Caki2 (cell line): ENCODE measurements around the gene TTN. TPM values are rescaled to one million over a fixed set of nuclear protein-coding genes. Genes with fewer than 3 reads are reported as not detected.
"Not testable (repeated sequence)": the region's sequence is repeated elsewhere in the genome, so short reads cannot be mapped to it uniquely, and the experiment has no call there.

Experiments used
- DNase-seq: peaks from one replicate; pipeline ENCODE4 v3.0.0-alpha.2; 2015; ENCODE audit warnings: low read depth
- in situ Hi-C: cut with HindIII; loops from 2 replicates; pipeline ENCODE4 v1.10.0; 2016; ENCODE audit warnings: low sequenced_read_pairs, low pct_unique_long_range_greater_than_20kb, mixed read lengths
- total RNA-seq: library from RNA; depleted of rRNA; stranded (reverse); fragments of >200 nt; shearing (Covaris generic); gene quantifications from 2 replicates; pipeline ENCODE4 v1.2.3, GENCODE V29; 2014; ENCODE audit warnings: low replicate concordance

Gene TTN
- total RNA-seq, 1 experiment from 2014 or later, result under 0.01 TPM

GRCh38 chr2:178525460-178525859 lies 281.8 kb downstream of the TTN start:
- in situ Hi-C loops, DNase-seq: not testable (repeated sequence)

GRCh38 chr2:178525010-178525409 lies 282.2 kb downstream of the TTN start:
- in situ Hi-C loops, DNase-seq: not testable (repeated sequence)

GRCh38 chr2:178523596-178524134 lies 283.6 kb downstream of the TTN start:
- no peak for DNase-seq
- in situ Hi-C loops, result no loop called here

- DNase-seq, result no peak
- in situ Hi-C loops, result no loop called here
Observed at GRCh38 chr2:178522950-178523595, 284.1 kb downstream of the TTN start.

GRCh38 chr2:178521304-178522150 lies 285.7 kb downstream of the TTN start:
- no peak for DNase-seq
- in situ Hi-C loops, result no loop called here

GRCh38 chr2:178517496-178517895 lies 289.7 kb downstream of the TTN start:
- DNase-seq, result no peak
- in situ Hi-C loops, result no loop called here

- in situ Hi-C loops, result no loop called here
- peak; percentile 73 for DNase-seq
Observed at GRCh38 chr2:178514664-178515063, 292.6 kb downstream of the TTN start.

GRCh38 chr2:178513876-178514275 lies 293.3 kb downstream of the TTN start:
- in situ Hi-C loops, result no loop called here
- DNase-seq, result no peak

- in situ Hi-C loops, result no loop called here
- DNase-seq, result peak; percentile 59
Observed at GRCh38 chr2:178512484-178512883, 294.7 kb downstream of the TTN start.

- DNase-seq, result no peak
- in situ Hi-C loops, result no loop called here
Observed at GRCh38 chr2:178510384-178510783, 296.8 kb downstream of the TTN start.

- DNase-seq, result no peak
- in situ Hi-C loops, result no loop called here
Observed at GRCh38 chr2:178508646-178509045, 298.6 kb downstream of the TTN start.

- in situ Hi-C loops, result no loop called here
- no peak for DNase-seq
Observed at GRCh38 chr2:178506949-178507348, 300.3 kb downstream of the TTN start.

GRCh38 chr2:178506524-178506923 lies 300.7 kb downstream of the TTN start:
- no peak for DNase-seq

GRCh38 chr2:178506101-178506500 lies 301.1 kb downstream of the TTN start:
- in situ Hi-C loops, result no loop called here
- DNase-seq, result no peak

More at GRCh38 chr2:178506524-178506923, 300.7 kb downstream of the TTN start:
- in situ Hi-C loops, result no loop called here

GRCh38 chr2:178502751-178503150 lies 304.5 kb downstream of the TTN start:
- in situ Hi-C loops, result no loop called here

GRCh38 chr2:178499640-178500039 lies 307.6 kb downstream of the TTN start:
- no peak for DNase-seq
- in situ Hi-C loops, result no loop called here

More at GRCh38 chr2:178502751-178503150, 304.5 kb downstream of the TTN start:
- DNase-seq, result no peak

GRCh38 chr2:178498137-178498536 lies 309.1 kb downstream of the TTN start:
- in situ Hi-C loops, result no loop called here
- DNase-seq, result no peak

GRCh38 chr2:178496049-178496448 lies 311.2 kb downstream of the TTN start:
- no peak for DNase-seq
- in situ Hi-C loops, result no loop called here

GRCh38 chr2:178491612-178492011 lies 315.6 kb downstream of the TTN start:
- no peak for DNase-seq
- in situ Hi-C loops, result no loop called here
